LNCaP clone FGC (cell line): Measurements from ENCODE around the gene COL9A3.

ENCODE experiments used
- DNase-seq: peaks from one replicate; pipeline ENCODE4 v3.0.0-alpha.2; 2011; ENCODE audit warnings: low read depth
- H3K4me3 ChIP-seq: 2 replicates; pipeline ENCODE4 v1.5.1; 2011; ENCODE audit warnings: mild to moderate bottlenecking, low read depth, low read length, control low read depth
- CTCF ChIP-seq: IDR thresholded peaks from 2 replicates; pipeline ENCODE4 v1.5.1; 2012; ENCODE audit warnings: mild to moderate bottlenecking; ENCODE audit not compliant: control insufficient read depth, insufficient read depth; ENCODE audit errors: extremely low read depth

Gene COL9A3

GRCh38 chr20:62855120-62855519 lies 38.3 kb downstream of the COL9A3 start:
- no peak overlapping the region for H3K4me3 ChIP-seq
- TF ChIP-seq CTCF = no peak
- no peak for DNase-seq

- DNase-seq = no peak
- no peak for TF ChIP-seq CTCF
- no peak overlapping the region for H3K4me3 ChIP-seq
These were observed 40.2 kb downstream of the COL9A3 start for GRCh38 chr20:62856931-62857619.

GRCh38 chr20:62858058-62858830 lies 41.4 kb downstream of the COL9A3 start:
- TF ChIP-seq CTCF = no peak
- no peak overlapping the region for H3K4me3 ChIP-seq
- DNase-seq = no peak

- peak overlapping the region; percentile 53; the same call in 1 of the 2 replicates for H3K4me3 ChIP-seq
- no peak for TF ChIP-seq CTCF
- DNase-seq = no peak
These were observed 42.9 kb downstream of the COL9A3 start for GRCh38 chr20:62859721-62860120.

GRCh38 chr20:62860391-62860923 lies 43.6 kb downstream of the COL9A3 start:
- TF ChIP-seq CTCF = peak; percentile 33; the same call in 1 of the 2 replicates
- DNase-seq = no peak
- peak overlapping the region; percentile 53 for H3K4me3 ChIP-seq

GRCh38 chr20:62860924-62861691 lies 44.3 kb downstream of the COL9A3 start:
- peak overlapping the region; percentile 53 for H3K4me3 ChIP-seq
- no peak for DNase-seq
- TF ChIP-seq CTCF = no peak
